ENCODE results near the gene CFAP410. TPM values are rescaled to one million over a fixed set of nuclear protein-coding genes. Genes with fewer than 3 reads are reported as not detected.

Gene CFAP410
- polyA plus RNA-seq, 1 donor from 2014 or later, result 36.5 TPM

GRCh38 chr21:44333509-44334328 is 5.5 kb downstream of the CFAP410 start:
- Histone ChIP-seq H3K36me3 (ENCODE audit: insufficient read depth, low read length) (no peaks in the 10 kb centered on the region), H2AFZ (ENCODE audit: low read depth, low read length) (no peak overlapping the region), H3K9me3 (ENCODE audit: low read length) (no peaks in the 10 kb centered on the region), H3K79me2 (replicated peaks; ENCODE audit: insufficient read depth, low read length) (no peaks in the 10 kb centered on the region), H3K27ac (ENCODE audit: low read length) (no peak overlapping the region), H3K4me2 (ENCODE audit: low read length) (no peak overlapping the region), H3K4me3 (ENCODE audit: low read length) (no peak overlapping the region), H3K9ac (ENCODE audit: low read length) (no peak overlapping the region), H3K27me3 (ENCODE audit: insufficient read depth, low read depth, low read length) (no peaks in the 10 kb centered on the region), H4K20me1 (ENCODE audit: insufficient read depth) (no peaks in the 10 kb centered on the region), H3F3A (ENCODE audit: insufficient read depth, low read length, poor library complexity, severe bottlenecking) (no peaks in the 10 kb centered on the region), H3K9me2 (ENCODE audit: insufficient read depth, low read length) (no peaks in the 10 kb centered on the region)
- TF ChIP-seq EP300 (conservative IDR thresholded peaks at IDR 0.05; ENCODE audit: poor library complexity, severe bottlenecking), result no peak
- TF ChIP-seq EZH2 (IDR thresholded peaks at IDR 0.05; ENCODE audit: borderline replicate concordance, insufficient read depth, low read length, poor library complexity, severe bottlenecking), result no peak
- TF ChIP-seq CTCF (IDR thresholded peaks at IDR 0.05; ENCODE audit: poor library complexity, severe bottlenecking), result no peak
- TF ChIP-seq RAD21 (conservative IDR thresholded peaks at IDR 0.05), result no peak
- TF ChIP-seq POLR2AphosphoS5 (IDR thresholded peaks at IDR 0.05), result no peak
- TF ChIP-seq MXI1 (conservative IDR thresholded peaks at IDR 0.05; ENCODE audit: poor library complexity, severe bottlenecking), result no peak
- TF ChIP-seq SMC3 (conservative IDR thresholded peaks at IDR 0.05; ENCODE audit: poor library complexity), result no peak
- TF ChIP-seq TAF1 (IDR thresholded peaks at IDR 0.05; ENCODE audit: low read depth), result no peak
- TF ChIP-seq REST (IDR thresholded peaks at IDR 0.05; ENCODE audit: borderline replicate concordance), result no peak

- H3F3A ChIP-seq (ENCODE audit: insufficient read depth, low read length, poor library complexity, severe bottlenecking), result no peaks in the 10 kb centered on the region
- H3K4me3 ChIP-seq (ENCODE audit: low read length), result no peak overlapping the region
- H3K36me3 ChIP-seq (ENCODE audit: insufficient read depth, low read length), result no peaks in the 10 kb centered on the region
- H4K20me1 ChIP-seq (ENCODE audit: insufficient read depth), result no peaks in the 10 kb centered on the region
- no peak overlapping the region for H3K4me2 ChIP-seq (ENCODE audit: low read length)
- H2AFZ ChIP-seq (ENCODE audit: low read depth, low read length), result no peak overlapping the region
- no peaks in the 10 kb centered on the region for H3K9me3 ChIP-seq (ENCODE audit: low read length)
- no peak overlapping the region for H3K9ac ChIP-seq (ENCODE audit: low read length)
- no peak overlapping the region for H3K27ac ChIP-seq (ENCODE audit: low read length)
- H3K27me3 ChIP-seq (ENCODE audit: insufficient read depth, low read depth, low read length), result no peaks in the 10 kb centered on the region
- TF ChIP-seq EZH2 (IDR thresholded peaks at IDR 0.05; ENCODE audit: borderline replicate concordance, insufficient read depth, low read length, poor library complexity, severe bottlenecking) (no peak), POLR2AphosphoS5 (IDR thresholded peaks at IDR 0.05) (no peak), REST (IDR thresholded peaks at IDR 0.05; ENCODE audit: borderline replicate concordance) (no peak), SMC3 (conservative IDR thresholded peaks at IDR 0.05; ENCODE audit: poor library complexity) (no peak), RAD21 (conservative IDR thresholded peaks at IDR 0.05) (no peak), TAF1 (IDR thresholded peaks at IDR 0.05; ENCODE audit: low read depth) (no peak), CTCF (IDR thresholded peaks at IDR 0.05; ENCODE audit: poor library complexity, severe bottlenecking) (no peak), MXI1 (conservative IDR thresholded peaks at IDR 0.05; ENCODE audit: poor library complexity, severe bottlenecking) (no peak), EP300 (conservative IDR thresholded peaks at IDR 0.05; ENCODE audit: poor library complexity, severe bottlenecking) (no peak)
- no peaks in the 10 kb centered on the region for H3K79me2 ChIP-seq (replicated peaks; ENCODE audit: insufficient read depth, low read length)
- H3K9me2 ChIP-seq (ENCODE audit: insufficient read depth, low read length), result no peaks in the 10 kb centered on the region
Observed at GRCh38 chr21:44332965-44333364, 6.2 kb downstream of the CFAP410 start.

Measured in neural cell (in vitro differentiated cells).